Measurements from ENCODE around the gene ANKK1. TPM values are rescaled to one million over a fixed set of nuclear protein-coding genes. Genes with fewer than 3 reads are reported as not detected.

ANKK1 gene
- total RNA-seq, 1 experiment from 2014 or later, result 0.90 TPM

DNA sequence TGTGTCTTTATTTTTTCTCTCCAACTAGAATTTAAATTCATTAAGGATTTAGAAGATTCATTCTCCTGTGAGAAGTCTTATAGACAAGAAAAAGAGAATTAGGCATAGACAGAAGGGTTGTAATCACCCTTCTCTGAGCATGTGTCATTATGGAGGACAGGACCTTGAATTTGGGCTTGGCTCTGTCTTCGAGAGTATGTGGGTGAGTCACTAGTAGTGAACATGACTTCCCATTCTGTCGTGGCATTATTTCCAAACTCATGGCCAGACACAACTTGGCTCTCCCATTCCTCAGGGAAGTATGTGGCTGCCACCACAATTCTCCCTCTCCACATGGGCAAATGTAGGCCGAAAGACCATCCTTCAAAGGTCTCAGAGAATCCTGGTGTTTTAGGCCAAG lies 14.3 kb upstream of the ANKK1 start:
- intact Hi-C loops (cut with micrococcal nuclease; ENCODE audit: unreplicated experiment), result loop anchor here (10.0 kb wide), 1 partner anchor 161 kb away; no protein-coding TSS in a partner anchor
- CTCF ChIA-PET, result no interaction called here
- DNase-seq, result no peak
- Mint-ChIP-seq H3K4me1 (ENCODE audit: low read depth, unreplicated experiment) (no peaks in the 10 kb centered on the region), H3K36me3 (ENCODE audit: insufficient read depth, unreplicated experiment) (no peaks in the 10 kb centered on the region), H3K4me3 (ENCODE audit: low read depth, unreplicated experiment) (no peak overlapping the region), H3K27me3 (ENCODE audit: unreplicated experiment) (no peaks in the 10 kb centered on the region), H3K9me3 (ENCODE audit: low read depth, unreplicated experiment) (no peaks in the 10 kb centered on the region), H3K27ac (ENCODE audit: unreplicated experiment) (no peak overlapping the region)
- TF ChIP-seq, protein P1, sequence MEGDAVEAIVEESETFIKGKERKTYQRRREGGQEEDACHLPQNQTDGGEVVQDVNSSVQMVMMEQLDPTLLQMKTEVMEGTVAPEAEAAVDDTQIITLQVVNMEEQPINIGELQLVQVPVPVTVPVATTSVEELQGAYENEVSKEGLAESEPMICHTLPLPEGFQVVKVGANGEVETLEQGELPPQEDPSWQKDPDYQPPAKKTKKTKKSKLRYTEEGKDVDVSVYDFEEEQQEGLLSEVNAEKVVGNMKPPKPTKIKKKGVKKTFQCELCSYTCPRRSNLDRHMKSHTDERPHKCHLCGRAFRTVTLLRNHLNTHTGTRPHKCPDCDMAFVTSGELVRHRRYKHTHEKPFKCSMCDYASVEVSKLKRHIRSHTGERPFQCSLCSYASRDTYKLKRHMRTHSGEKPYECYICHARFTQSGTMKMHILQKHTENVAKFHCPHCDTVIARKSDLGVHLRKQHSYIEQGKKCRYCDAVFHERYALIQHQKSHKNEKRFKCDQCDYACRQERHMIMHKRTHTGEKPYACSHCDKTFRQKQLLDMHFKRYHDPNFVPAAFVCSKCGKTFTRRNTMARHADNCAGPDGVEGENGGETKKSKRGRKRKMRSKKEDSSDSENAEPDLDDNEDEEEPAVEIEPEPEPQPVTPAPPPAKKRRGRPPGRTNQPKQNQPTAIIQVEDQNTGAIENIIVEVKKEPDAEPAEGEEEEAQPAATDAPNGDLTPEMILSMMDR (IDR thresholded peaks at IDR 0.05; ENCODE audit: unreplicated experiment), result no peak
- BruUV-seq (replicated peaks), result no TSS peak

DNA sequence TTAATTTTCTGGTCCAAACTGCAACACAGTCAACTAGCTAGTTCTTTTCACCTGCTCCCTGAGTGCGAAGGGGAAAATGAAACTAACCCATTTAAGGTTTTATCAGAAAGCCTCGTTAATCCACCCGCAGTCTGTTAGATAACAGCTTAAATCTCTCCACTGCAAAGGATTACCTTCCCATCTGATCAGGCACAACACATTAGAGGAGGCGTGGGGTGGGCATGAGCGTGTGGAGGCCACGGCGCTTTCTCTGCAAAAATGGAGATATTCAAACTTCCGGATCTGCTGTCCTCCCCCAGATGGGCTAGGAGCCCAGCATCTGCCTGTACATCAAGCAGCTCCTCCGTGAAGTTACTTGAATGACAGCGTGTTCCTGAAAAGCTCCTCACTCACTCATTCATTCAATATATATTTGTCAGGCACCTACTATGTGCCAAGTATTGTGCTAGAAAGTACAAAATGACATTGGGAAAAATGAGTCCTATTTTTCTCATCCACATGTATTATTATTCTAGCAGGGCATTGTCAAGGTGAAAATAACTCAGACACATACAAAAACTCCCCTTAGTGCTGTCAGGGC lies 13.5 kb upstream of the ANKK1 start:
- no peak overlapping the region for H3K4me3 Mint-ChIP-seq (ENCODE audit: low read depth, unreplicated experiment)
- BruUV-seq (replicated peaks), result no TSS peak
- CTCF ChIA-PET, result no interaction called here
- TF ChIP-seq, protein P1 (IDR thresholded peaks at IDR 0.05; ENCODE audit: unreplicated experiment), result no peak
- no peak for DNase-seq
- H3K9me3 Mint-ChIP-seq (ENCODE audit: low read depth, unreplicated experiment), result no peaks in the 10 kb centered on the region
- no peaks in the 10 kb centered on the region for H3K4me1 Mint-ChIP-seq (ENCODE audit: low read depth, unreplicated experiment)
- no peaks in the 10 kb centered on the region for H3K27me3 Mint-ChIP-seq (ENCODE audit: unreplicated experiment)
- no peaks in the 10 kb centered on the region for H3K36me3 Mint-ChIP-seq (ENCODE audit: insufficient read depth, unreplicated experiment)
- intact Hi-C loops (cut with micrococcal nuclease; ENCODE audit: unreplicated experiment), result loop anchor here (10.0 kb wide), 1 partner anchor 161 kb away; no protein-coding TSS in a partner anchor
- no peak overlapping the region for H3K27ac Mint-ChIP-seq (ENCODE audit: unreplicated experiment)

DNA sequence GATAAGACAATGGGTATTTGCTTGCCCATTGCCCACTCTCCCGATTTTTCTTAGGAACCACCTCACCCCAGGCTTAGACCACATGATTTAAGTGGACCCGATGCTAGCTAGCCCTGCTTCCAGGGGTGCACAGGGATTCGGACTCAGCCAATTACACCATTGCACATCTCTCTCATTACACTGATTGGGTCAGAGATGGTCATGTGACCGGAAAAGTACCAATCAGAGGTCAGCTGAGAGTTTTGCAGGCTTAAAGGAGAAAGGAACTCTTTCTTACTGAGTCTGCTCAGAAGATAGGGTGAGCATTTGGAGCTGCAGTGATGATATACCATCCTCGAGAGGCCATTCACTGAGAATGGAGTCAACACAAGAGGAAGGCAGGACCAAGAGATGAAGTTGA lies 12.2 kb upstream of the ANKK1 start:
- intact Hi-C loops (cut with micrococcal nuclease; ENCODE audit: unreplicated experiment), result loop anchor here (10.0 kb wide), 1 partner anchor 159 kb away; no protein-coding TSS in a partner anchor
- Mint-ChIP-seq H3K9me3 (ENCODE audit: low read depth, unreplicated experiment) (no peaks in the 10 kb centered on the region), H3K36me3 (ENCODE audit: insufficient read depth, unreplicated experiment) (no peaks in the 10 kb centered on the region), H3K4me3 (ENCODE audit: low read depth, unreplicated experiment) (no peak overlapping the region), H3K27me3 (ENCODE audit: unreplicated experiment) (no peaks in the 10 kb centered on the region), H3K4me1 (ENCODE audit: low read depth, unreplicated experiment) (no peaks in the 10 kb centered on the region), H3K27ac (ENCODE audit: unreplicated experiment) (no peak overlapping the region)
- CTCF ChIA-PET, result interaction anchor here (0.7 kb wide), 1 partner anchor 23 kb away, joined by 3 read pairs; no protein-coding TSS in a partner anchor
- BruUV-seq (replicated peaks), result no TSS peak
- TF ChIP-seq, protein P1 (IDR thresholded peaks at IDR 0.05; ENCODE audit: unreplicated experiment), result no peak
- DNase-seq, result no peak

DNA sequence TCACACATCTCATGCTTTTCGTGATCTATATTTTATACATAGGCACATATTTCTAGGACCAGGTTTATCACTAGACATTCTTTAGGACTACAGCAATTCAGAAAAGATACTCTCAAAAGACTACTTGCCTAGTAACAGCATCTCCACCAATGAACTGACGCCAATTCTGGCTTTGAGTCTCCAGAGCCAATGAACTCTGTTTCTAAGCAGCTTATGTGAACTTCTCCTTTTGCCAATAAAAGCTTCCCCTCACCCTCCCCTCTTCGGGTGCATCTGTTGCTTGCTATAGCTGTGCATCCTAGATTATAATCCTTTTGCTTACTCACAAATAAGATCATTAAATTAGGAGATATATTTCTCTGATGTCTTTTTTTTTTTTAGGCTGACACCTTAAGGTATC lies 11.4 kb upstream of the ANKK1 start:
- Mint-ChIP-seq H3K27ac (ENCODE audit: unreplicated experiment) (no peak overlapping the region), H3K4me3 (ENCODE audit: low read depth, unreplicated experiment) (no peak overlapping the region), H3K27me3 (ENCODE audit: unreplicated experiment) (no peaks in the 10 kb centered on the region), H3K36me3 (ENCODE audit: insufficient read depth, unreplicated experiment) (no peaks in the 10 kb centered on the region), H3K9me3 (ENCODE audit: low read depth, unreplicated experiment) (no peaks in the 10 kb centered on the region), H3K4me1 (ENCODE audit: low read depth, unreplicated experiment) (no peaks in the 10 kb centered on the region)
- CTCF ChIA-PET, result no interaction called here
- no peak for DNase-seq
- intact Hi-C loops (cut with micrococcal nuclease; ENCODE audit: unreplicated experiment), result loop anchor here (10.0 kb wide), 1 partner anchor 159 kb away; no protein-coding TSS in a partner anchor
- TF ChIP-seq, protein P1 (IDR thresholded peaks at IDR 0.05; ENCODE audit: unreplicated experiment), result no peak
- no TSS peak for BruUV-seq (replicated peaks)
